Measurements from ENCODE around the gene WFIKKN1.

Gene WFIKKN1

DNA sequence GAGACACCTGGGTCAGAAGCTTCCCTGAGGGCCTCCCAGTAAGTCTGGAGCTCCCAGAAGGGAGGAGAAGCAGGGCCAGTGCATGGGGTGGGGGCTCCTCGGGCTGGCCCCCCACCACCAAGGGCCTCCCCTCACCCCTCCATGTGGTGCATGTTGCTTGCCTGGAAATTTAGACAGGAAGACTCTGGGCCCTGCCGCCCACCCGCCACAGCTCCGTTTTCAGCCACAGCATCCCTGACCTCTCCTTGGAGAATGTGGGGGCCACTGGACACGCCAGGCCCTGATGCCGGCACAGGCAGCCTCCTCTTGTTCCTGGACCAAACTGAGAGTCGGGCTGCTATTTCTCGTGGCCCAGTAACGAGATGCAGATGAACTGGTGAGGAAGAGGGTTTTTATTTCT is 8.1 kb downstream of the WFIKKN1 start:
- no peak for DNase-seq (ENCODE audit: extremely low spot score)
- POLR2A ChIA-PET: no interaction called here
- CTCF ChIA-PET: no interaction called here
- TF ChIP-seq, protein P1, sequence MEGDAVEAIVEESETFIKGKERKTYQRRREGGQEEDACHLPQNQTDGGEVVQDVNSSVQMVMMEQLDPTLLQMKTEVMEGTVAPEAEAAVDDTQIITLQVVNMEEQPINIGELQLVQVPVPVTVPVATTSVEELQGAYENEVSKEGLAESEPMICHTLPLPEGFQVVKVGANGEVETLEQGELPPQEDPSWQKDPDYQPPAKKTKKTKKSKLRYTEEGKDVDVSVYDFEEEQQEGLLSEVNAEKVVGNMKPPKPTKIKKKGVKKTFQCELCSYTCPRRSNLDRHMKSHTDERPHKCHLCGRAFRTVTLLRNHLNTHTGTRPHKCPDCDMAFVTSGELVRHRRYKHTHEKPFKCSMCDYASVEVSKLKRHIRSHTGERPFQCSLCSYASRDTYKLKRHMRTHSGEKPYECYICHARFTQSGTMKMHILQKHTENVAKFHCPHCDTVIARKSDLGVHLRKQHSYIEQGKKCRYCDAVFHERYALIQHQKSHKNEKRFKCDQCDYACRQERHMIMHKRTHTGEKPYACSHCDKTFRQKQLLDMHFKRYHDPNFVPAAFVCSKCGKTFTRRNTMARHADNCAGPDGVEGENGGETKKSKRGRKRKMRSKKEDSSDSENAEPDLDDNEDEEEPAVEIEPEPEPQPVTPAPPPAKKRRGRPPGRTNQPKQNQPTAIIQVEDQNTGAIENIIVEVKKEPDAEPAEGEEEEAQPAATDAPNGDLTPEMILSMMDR (IDR thresholded peaks at IDR 0.05; ENCODE audit: control extremely low read depth, extremely low read depth, low read depth, missing control alignments): no peak

DNA sequence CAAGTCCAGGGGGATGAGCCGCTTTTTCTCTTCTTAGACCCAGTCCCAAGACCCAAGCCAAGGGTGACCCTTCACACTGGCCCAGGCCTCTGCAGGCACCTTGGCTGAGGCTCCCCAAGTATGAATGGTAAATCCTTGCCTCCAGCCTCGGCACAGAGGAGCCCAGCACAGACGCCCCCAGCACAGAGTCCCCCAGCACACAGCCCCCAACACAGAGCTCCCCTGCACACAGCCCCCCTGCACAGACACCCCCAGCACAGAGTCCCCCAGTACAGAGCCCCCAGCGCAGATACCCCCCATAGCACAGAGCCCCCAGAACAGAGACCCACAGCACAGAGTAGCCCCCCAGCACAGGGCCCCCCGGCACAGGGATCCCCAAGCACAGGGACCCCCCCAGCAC is 9.8 kb downstream of the WFIKKN1 start:
- ChIA-PET POLR2A (no interaction called here), CTCF (no interaction called here)
- TF ChIP-seq, protein P1 (IDR thresholded peaks at IDR 0.05; ENCODE audit: control extremely low read depth, extremely low read depth, low read depth, missing control alignments): no peak
- no peak for DNase-seq (ENCODE audit: extremely low spot score)

DNA sequence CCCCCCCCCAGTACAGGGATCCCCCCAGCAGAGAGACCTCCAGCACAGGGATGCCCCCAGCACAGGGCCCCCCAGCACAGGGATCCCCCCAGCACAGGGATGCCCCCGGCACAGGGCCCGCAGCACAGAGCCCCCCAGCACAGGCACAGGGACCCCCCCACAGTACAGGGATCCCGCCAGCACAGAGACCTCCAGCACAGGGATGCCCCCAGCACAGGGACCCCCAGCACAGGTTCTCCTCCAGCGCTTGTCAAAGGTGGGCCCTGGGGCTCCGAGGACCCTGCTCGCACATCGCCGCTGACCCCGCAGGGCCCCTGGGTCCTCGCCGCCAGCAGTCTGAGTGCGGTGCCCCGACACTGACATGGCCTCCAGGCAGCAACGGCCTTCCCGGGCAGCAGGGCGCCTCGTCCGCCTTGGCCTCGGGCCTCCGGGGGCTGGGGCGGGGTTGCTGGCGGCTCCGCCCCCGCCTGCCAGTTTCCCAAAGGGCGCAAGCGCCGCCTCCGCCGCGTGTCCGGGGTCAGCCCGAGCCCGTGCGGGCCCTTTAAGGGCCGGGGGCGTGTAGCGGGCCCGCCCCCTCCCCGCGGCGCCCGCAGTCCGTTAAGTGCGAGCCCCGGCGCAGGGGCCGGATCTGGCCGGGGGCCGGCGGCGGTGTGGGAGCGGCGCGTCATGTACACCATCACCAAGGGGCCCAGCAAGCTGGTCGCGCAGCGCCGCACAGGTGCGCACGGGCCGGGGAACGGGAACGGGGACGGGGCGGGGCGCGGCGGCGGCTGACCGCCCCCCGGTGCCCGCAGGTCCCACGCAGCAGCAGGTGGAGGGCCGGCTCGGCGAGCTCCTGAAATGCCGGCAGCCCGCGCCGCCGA is 10.8 kb downstream of the WFIKKN1 start, which contains the start of gene MCRIP2:
Gene MCRIP2, plus strand, starts transcription at position 503 of the 863 bp plus-strand sequence. Its CDS starts 164 bp downstream, at position 667.
- TF ChIP-seq, protein P1 (IDR thresholded peaks at IDR 0.05; ENCODE audit: control extremely low read depth, extremely low read depth, low read depth, missing control alignments): no peak
- DNase-seq (ENCODE audit: extremely low spot score): peak; percentile 92
- ChIA-PET CTCF (no interaction called here), POLR2A (interaction anchor here (1.1 kb wide), 1 partner anchor 32 kb away, joined by 3 read pairs; no protein-coding TSS in a partner anchor)

DNA sequence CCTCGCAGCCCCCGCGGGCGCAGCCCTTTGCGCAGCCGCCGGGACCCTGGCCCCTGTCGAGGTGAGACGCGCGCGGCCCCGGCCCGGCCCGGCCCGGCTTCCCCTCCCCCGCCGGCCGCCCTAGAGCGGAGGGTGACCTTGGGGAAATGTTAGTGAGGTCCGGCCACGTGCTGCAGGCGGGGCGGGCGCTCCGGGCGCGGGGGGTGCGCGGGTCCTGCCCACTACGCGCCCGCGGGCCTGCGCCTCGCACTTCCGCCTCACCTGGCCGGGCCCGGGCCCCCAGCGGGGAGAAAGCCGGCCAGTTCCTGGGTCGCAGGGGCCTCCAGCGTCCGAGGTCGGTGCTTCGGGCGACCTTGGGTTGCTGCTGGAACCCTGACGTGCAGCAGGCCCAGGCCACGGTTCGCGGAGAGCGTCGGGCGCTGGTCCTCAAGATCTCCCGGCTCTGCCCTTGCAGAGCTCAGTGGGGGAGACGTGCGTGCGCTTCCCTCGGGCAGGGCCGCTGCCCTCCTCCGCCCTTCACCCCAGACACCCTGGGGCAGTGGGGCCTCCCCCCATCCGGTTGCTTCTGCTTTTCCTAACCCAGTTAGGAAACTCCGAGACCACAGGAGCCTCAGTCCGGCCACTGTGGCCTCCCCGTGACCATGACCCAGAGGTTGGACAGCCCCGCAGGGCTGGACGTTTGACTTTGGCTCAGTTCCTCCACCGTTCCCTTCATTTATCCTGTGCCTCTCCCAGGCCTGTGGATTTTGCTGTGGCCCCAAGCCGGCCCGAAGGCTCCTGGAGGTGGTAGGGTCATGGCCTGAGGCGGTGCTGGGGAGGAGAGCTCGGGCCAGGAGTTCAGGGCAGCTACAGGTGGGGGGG is 11.6 kb downstream of the WFIKKN1 start:
- DNase-seq (ENCODE audit: extremely low spot score): peak; percentile 68
- POLR2A ChIA-PET: interaction anchor here (1.1 kb wide), 2 partner anchors 31 to 216 kb away, joined by 3 read pairs; no protein-coding TSS in a partner anchor
- TF ChIP-seq, protein P1 (IDR thresholded peaks at IDR 0.05; ENCODE audit: control extremely low read depth, extremely low read depth, low read depth, missing control alignments): no peak
- CTCF ChIA-PET: interaction anchor here (1.4 kb wide), 1 partner anchor 10 kb away, joined by 3 read pairs; no protein-coding TSS in a partner anchor

DNA sequence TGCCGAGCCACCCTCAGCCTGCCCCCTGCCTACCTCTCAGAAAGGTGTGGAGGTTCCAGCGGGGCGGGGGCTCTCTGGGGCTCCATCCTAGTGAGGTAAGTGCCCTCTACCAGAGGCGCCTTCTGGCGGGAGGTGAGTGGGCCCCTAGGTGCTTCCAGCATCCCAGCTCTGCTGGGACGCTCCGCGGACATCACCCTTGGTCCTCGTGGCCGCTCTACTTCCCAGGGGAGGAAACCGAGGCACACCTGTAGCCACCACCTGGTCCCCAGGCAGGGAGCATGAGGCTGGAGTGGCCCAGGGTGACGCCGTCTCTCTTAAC is 12.2 kb downstream of the WFIKKN1 start:
- TF ChIP-seq, protein P1 (IDR thresholded peaks at IDR 0.05; ENCODE audit: control extremely low read depth, extremely low read depth, low read depth, missing control alignments): no peak
- DNase-seq (ENCODE audit: extremely low spot score): no peak
- ChIA-PET CTCF (interaction anchor here (1.4 kb wide), 1 partner anchor 9 kb away, joined by 3 read pairs; no protein-coding TSS in a partner anchor), POLR2A (interaction anchor here (1.1 kb wide), 1 partner anchor 217 kb away, joined by 3 read pairs; no protein-coding TSS in a partner anchor)

DNA sequence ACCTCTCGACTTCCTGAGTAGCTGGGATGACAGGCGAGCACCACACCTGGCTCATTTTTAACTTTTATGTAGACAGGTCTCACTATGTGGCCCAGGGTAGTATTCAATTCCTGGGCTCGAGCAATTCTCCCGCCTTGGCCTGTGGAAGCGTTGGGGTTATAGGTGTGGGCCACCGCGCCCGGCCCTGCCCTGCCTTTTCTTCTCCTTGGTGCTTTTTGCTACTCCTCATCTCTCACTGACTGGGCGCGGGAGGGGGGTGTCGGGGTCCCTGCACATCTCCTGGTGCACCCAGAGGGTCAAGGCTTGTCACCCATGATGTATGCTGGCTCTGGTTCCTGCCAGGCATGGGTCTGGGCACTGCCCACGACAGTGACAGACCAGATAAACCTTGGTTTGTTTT is 13.8 kb downstream of the WFIKKN1 start:
- ChIA-PET POLR2A (no interaction called here), CTCF (no interaction called here)
- TF ChIP-seq, protein P1 (IDR thresholded peaks at IDR 0.05; ENCODE audit: control extremely low read depth, extremely low read depth, low read depth, missing control alignments): no peak
- DNase-seq (ENCODE audit: extremely low spot score): no peak
